Hematopoietic multipotent progenitor cell treated with erythropoietin and hydrocortisone succinate and interleukin-3 and kit ligand, for 6 days (in vitro differentiated cells): ENCODE data around the gene KCNC3.

Experiments used
- DNase-seq: peaks from one replicate; pipeline ENCODE4 v3.0.0-alpha.2; 2015

Gene KCNC3

DNA sequence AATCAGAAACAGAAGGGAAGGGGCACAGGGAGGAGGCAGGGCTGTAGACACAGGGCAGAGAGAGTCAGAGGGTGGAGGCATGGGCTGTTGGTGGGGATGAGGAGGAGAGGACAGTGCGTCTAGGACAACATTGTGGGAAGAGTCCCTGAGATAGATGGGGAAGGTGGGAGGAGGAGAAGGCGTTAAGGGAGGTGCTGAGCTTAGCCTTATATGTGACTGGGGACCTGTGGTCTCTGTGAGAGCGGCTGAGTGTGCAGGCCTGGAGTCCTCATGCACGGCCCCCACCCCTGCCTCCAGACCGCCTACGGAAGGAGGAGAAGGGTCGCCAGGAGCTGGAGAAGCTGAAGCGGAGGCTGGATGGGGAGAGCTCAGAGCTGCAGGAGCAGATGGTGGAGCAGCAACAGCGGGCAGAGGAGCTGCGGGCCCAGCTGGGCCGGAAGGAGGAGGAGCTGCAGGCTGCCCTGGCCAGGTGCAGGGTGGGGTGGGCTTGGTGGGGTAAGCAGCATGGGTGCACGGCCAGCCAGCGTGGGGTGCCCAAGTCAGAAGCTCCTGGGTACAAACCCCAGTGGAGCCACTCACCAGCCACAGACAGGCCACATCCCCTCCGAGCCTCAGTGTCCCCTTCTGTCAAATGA is 56.8 kb downstream of the KCNC3 start:
- no peak for DNase-seq

DNA sequence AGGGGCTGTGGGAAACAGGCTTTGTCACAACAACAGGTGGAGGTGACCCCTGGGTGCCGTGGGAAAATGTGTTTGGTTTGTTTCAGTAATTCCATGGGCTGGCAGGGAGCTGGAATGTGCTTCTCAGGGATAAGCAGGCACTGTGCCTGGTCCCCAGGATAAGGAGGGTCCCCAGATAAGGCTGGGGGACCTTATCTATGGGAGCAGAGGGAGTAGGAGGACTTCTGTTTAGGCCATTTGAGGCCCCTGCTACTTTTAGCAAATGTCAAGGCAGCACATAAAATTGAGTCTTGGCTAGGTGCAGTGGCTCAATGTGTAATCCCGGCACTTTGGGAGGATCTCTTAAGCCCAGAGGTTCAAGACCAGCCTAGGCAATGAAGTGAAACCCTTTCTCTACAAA is 59.5 kb downstream of the KCNC3 start:
- DNase-seq = peak; percentile 18

DNA sequence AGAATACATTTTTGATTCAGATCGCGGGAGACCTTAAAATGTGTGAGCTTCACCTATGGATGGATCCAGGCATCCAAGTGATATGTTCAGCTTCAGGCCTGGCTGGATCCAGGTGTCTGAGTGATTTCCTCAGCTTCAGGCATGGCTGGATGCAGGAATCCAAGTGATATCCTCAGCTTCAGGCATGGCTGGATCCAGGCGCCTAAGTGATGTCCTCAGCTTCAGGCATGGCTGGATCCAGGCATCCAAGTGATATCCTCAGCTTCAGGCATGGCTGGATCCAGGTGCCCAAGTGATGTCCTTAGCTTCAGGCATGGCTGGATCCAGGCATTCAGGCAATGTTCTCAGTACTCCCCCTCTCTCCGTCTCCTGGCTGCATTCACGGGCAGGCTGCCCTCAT is 60.7 kb downstream of the KCNC3 start:
- no peak for DNase-seq

- no peak for DNase-seq
Measured at GRCh38 chr19:50268041-50268440, 61.1 kb downstream of the KCNC3 start.

DNA sequence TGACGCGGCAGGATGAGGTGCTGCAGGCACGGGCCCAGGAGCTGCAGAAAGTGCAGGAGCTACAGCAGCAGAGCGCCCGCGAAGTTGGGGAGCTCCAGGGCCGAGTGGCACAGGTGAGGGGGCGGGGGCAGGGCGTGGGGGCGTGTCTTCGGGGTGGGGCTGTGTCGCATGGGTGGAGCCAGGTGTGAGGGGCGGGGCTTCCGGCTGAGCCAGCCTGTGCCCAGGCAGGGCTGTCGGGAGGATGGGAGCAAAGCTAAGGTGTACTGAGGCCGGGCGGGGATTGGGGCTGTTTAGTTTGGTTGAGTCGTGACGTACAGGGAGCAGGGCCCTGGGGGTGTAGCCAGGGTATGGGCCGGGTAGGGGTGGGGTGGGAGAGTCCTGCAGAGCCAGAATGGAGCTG is 62.3 kb downstream of the KCNC3 start:
- DNase-seq = peak; percentile 4

- no peak for DNase-seq
Measured at GRCh38 chr19:50266041-50266440, 63.1 kb downstream of the KCNC3 start.

GRCh38 chr19:50264483-50265186 is 64.5 kb downstream of the KCNC3 start:
- DNase-seq = peak; percentile 31

DNA sequence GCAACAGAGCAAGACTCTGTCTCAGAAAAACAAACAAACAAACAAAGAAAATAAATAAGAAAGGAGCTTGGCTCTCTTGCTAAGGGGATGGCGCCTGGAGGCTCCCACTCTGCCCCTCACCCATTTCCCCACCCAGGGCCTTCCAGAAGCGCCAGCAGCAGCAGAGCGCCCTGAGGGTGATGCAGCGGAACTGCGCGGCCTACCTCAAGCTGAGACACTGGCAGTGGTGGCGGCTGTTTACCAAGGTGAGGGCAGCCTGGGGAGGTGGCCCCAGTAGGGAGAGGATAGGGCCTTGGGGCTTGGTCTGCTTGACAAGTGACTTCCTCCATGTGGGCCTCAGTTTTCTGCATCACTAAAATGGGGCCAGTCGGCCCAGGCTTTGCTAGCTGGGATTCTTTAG is 66.0 kb downstream of the KCNC3 start:
- DNase-seq = no peak
